ENCODE measurements around the gene CD82.

CD82 gene

DNA sequence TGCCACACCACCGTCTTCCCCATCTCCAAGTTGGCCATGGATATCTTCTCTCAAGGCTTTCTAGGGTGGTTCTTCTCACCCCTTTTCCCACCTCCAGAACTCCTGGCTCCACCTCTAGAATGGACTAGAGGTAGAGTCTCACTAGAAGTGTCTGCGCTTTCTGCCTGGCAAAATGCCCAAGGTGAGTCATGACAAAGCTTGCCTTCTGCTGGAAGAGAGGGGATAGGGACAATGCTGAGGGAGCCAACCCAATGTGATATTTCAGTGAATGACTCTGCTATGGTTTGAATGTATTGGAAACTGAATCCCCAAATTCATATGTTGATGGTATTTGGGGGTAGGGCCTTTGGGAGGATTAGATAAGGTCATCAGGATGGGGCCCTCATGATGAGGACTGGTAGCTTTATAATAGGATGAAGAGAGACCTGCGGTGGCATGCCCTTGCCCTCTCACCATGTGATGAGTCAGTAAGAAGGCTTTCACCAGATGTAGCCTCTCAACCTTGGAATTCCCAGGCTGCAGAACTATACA, 4.1 kb upstream of the CD82 start:
- Histone ChIP-seq H2AFZ (ENCODE audit: low read depth, low read length) (no peak overlapping the region), H3K4me2 (ENCODE audit: low read length) (no peak overlapping the region), H3K79me2 (ENCODE audit: low read length) (peaks cover 9% of the 10 kb centered on the region), H4K20me1 (ENCODE audit: insufficient read depth, low read length) (no peaks in the 10 kb centered on the region), H3K9me3 (ENCODE audit: insufficient read depth, low read length) (no peaks in the 10 kb centered on the region), H3K36me3 (replicated peaks; ENCODE audit: low read depth, low read length) (peaks cover 9% of the 10 kb centered on the region), H3K27me3 (ENCODE audit: low read depth, low read length) (no peaks in the 10 kb centered on the region), H3K4me3 (ENCODE audit: low read length) (no peak overlapping the region), H3K9ac (ENCODE audit: low read length) (no peak overlapping the region), H3K27ac (ENCODE audit: low read length) (no peak overlapping the region), H3K4me1 (ENCODE audit: low read length) (peaks cover 53% of the 10 kb centered on the region)
- TF ChIP-seq, protein P1, sequence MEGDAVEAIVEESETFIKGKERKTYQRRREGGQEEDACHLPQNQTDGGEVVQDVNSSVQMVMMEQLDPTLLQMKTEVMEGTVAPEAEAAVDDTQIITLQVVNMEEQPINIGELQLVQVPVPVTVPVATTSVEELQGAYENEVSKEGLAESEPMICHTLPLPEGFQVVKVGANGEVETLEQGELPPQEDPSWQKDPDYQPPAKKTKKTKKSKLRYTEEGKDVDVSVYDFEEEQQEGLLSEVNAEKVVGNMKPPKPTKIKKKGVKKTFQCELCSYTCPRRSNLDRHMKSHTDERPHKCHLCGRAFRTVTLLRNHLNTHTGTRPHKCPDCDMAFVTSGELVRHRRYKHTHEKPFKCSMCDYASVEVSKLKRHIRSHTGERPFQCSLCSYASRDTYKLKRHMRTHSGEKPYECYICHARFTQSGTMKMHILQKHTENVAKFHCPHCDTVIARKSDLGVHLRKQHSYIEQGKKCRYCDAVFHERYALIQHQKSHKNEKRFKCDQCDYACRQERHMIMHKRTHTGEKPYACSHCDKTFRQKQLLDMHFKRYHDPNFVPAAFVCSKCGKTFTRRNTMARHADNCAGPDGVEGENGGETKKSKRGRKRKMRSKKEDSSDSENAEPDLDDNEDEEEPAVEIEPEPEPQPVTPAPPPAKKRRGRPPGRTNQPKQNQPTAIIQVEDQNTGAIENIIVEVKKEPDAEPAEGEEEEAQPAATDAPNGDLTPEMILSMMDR (IDR thresholded peaks at IDR 0.05; ENCODE audit: low read depth, low read length): no peak
- no peak for TF ChIP-seq EZH2phosphoT487 (IDR thresholded peaks at IDR 0.05; ENCODE audit: low read depth)

DNA sequence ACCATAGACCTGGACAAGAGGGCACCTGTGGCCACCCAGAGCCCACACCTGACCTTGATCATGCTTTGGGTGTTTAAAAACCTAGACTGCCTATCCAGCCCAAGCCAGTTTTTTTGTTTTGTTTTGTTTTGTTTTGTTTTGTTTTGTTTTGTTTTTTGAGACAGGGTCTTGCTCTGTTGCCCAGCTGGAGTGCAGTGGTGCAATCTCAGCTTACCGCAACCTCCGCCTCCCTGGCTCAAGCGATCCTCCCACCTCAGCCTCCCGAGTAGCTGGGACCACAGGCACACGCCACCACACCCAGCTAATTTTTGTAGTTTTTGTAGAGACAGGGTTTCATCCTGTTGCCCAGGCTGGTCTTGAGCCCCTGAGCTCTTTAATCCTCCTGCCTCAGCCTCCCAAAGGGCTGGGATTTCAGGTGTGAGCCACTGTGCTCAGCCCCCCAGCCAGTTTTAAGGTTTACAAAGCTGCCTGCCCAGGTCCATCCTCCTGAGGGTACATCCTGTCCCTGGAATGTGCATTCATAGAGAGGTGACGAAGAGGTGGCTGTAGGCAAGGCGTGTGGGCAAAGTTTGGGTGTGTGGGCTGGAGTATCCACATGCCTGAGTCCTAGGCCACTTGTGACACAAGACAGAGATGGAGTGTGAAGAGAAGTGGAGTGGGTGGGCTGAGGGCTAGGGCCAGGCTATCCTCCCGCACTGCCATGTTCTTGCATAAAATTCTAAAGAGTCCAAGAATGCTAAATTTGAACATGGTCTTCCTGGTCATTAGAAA, 3.3 kb upstream of the CD82 start:
- H3K27ac ChIP-seq (ENCODE audit: low read length): no peak overlapping the region
- peaks cover 17% of the 10 kb centered on the region for H3K79me2 ChIP-seq (ENCODE audit: low read length)
- no peak overlapping the region for H3K9ac ChIP-seq (ENCODE audit: low read length)
- no peaks in the 10 kb centered on the region for H3K9me3 ChIP-seq (ENCODE audit: insufficient read depth, low read length)
- peaks cover 18% of the 10 kb centered on the region for H3K36me3 ChIP-seq (replicated peaks; ENCODE audit: low read depth, low read length)
- no peak overlapping the region for H3K4me2 ChIP-seq (ENCODE audit: low read length)
- H3K4me3 ChIP-seq (ENCODE audit: low read length): no peak overlapping the region
- TF ChIP-seq EZH2phosphoT487 (IDR thresholded peaks at IDR 0.05; ENCODE audit: low read depth): no peak
- TF ChIP-seq, protein P1 (IDR thresholded peaks at IDR 0.05; ENCODE audit: low read depth, low read length): no peak
- no peak overlapping the region for H2AFZ ChIP-seq (ENCODE audit: low read depth, low read length)
- H4K20me1 ChIP-seq (ENCODE audit: insufficient read depth, low read length): peaks cover 6% of the 10 kb centered on the region; the same call in 1 of the 2 replicates
- peaks cover 55% of the 10 kb centered on the region for H3K4me1 ChIP-seq (ENCODE audit: low read length)
- H3K27me3 ChIP-seq (ENCODE audit: low read depth, low read length): no peaks in the 10 kb centered on the region

DNA sequence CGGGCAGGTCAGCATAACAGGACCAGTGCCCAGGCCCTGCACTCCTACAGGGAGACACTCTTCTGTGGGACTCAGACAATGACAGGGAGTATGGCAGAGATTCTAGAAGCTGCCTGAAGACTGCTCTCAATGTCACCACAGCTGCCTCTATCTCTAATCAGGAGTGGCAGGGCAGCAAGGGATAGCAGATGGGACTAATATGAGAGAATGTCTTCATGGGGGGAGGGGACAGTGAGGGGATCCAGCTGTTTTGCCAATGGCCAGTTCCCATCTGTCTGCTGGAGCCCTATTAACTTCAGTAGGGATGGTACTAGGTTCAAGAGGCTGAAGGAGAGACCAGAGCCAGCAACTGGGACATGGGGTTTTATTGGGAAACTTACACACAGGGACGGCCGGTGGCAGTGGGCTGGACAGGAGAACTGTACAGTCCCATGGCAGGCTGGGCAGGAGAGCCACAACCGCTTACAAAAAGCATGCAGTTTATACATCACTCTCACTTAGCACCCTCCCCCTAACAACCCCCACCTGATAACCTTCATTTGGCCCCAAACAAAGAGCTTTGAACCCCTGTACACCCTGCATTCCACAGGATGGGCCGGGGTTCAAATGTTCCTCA, 2.5 kb upstream of the CD82 start:
- Histone ChIP-seq H3K4me2 (ENCODE audit: low read length) (no peak overlapping the region), H3K27ac (ENCODE audit: low read length) (no peak overlapping the region), H3K9me3 (ENCODE audit: insufficient read depth, low read length) (no peaks in the 10 kb centered on the region), H3K9ac (ENCODE audit: low read length) (no peak overlapping the region), H4K20me1 (ENCODE audit: insufficient read depth, low read length) (peaks cover 14% of the 10 kb centered on the region), H3K36me3 (replicated peaks; ENCODE audit: low read depth, low read length) (peaks cover 19% of the 10 kb centered on the region), H3K4me3 (ENCODE audit: low read length) (no peak overlapping the region), H3K79me2 (ENCODE audit: low read length) (peaks cover 25% of the 10 kb centered on the region), H3K4me1 (ENCODE audit: low read length) (peaks cover 55% of the 10 kb centered on the region), H3K27me3 (ENCODE audit: low read depth, low read length) (no peaks in the 10 kb centered on the region), H2AFZ (ENCODE audit: low read depth, low read length) (no peak overlapping the region)
- TF ChIP-seq, protein P1 (IDR thresholded peaks at IDR 0.05; ENCODE audit: low read depth, low read length): no peak
- TF ChIP-seq EZH2phosphoT487 (IDR thresholded peaks at IDR 0.05; ENCODE audit: low read depth): no peak

DNA sequence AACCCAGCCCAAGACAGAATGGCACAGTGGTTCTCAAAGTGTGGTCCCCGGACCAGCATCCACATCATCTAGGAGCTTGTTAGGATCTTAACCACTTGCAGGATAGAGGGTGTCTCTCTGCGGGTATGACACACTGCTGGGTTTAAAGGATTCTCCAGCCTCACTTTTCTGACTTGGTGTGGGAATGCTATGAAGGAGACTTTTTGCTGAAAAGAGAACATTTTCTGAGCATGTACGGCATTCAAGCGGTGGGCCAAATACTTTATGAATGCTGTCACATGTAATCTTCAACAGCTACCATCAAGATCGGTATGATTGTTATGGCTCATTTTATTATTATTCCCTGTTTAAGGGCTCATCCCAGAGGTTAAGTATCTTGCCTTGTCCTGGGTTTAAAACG, 1.8 kb upstream of the CD82 start:
- no peaks in the 10 kb centered on the region for H3K9me3 ChIP-seq (ENCODE audit: insufficient read depth, low read length)
- H2AFZ ChIP-seq (ENCODE audit: low read depth, low read length): no peak overlapping the region
- H3K79me2 ChIP-seq (ENCODE audit: low read length): peaks cover 33% of the 10 kb centered on the region
- peaks cover 22% of the 10 kb centered on the region for H4K20me1 ChIP-seq (ENCODE audit: insufficient read depth, low read length)
- H3K4me1 ChIP-seq (ENCODE audit: low read length): peaks cover 59% of the 10 kb centered on the region
- no peaks in the 10 kb centered on the region for H3K27me3 ChIP-seq (ENCODE audit: low read depth, low read length)
- H3K9ac ChIP-seq (ENCODE audit: low read length): no peak overlapping the region
- TF ChIP-seq, protein P1 (IDR thresholded peaks at IDR 0.05; ENCODE audit: low read depth, low read length): no peak
- no peak for TF ChIP-seq EZH2phosphoT487 (IDR thresholded peaks at IDR 0.05; ENCODE audit: low read depth)
- H3K36me3 ChIP-seq (replicated peaks; ENCODE audit: low read depth, low read length): peaks cover 20% of the 10 kb centered on the region
- no peak overlapping the region for H3K4me2 ChIP-seq (ENCODE audit: low read length)
- H3K4me3 ChIP-seq (ENCODE audit: low read length): no peak overlapping the region
- no peak overlapping the region for H3K27ac ChIP-seq (ENCODE audit: low read length)

Data from OCI-LY3 (cell line).